Measurements from ENCODE around the gene AUTS2. TPM values are rescaled to one million over a fixed set of nuclear protein-coding genes. Genes with fewer than 3 reads are reported as not detected.

The AUTS2 gene
- total and polyA plus RNA-seq, 2 donors (not counting 1 experiment from before 2014, with no cell fraction given), result 0.60 to 9.1 TPM

- Histone ChIP-seq H3K9ac (ENCODE audit: insufficient read depth, low read length) (no peak overlapping the region), H2AFZ (ENCODE audit: low read length) (no peak overlapping the region), H3K36me3 (ENCODE audit: control insufficient read depth, insufficient read depth, low read length) (peaks cover 4% of the 10 kb centered on the region), H4K20me1 (ENCODE audit: control insufficient read depth, extremely low read depth, insufficient read depth, low read length) (no peaks in the 10 kb centered on the region), H3K9me3 (ENCODE audit: control insufficient read depth, insufficient read depth, low read depth, low read length) (no peaks in the 10 kb centered on the region), H3K4me1 (ENCODE audit: control insufficient read depth, extremely low read depth, insufficient read depth, low read length) (no peaks in the 10 kb centered on the region), H3K27ac (ENCODE audit: insufficient read depth, low read length) (no peak overlapping the region), H3K4me2 (ENCODE audit: extremely low read depth, insufficient read depth, low read length) (no peak overlapping the region), H3K4me3 (replicated peaks in 1 of 4; ENCODE audit: control extremely low read depth in 1 of 4, insufficient read depth in 1 of 4, low read depth in 3 of 4, low read length in 4 of 4) (no peak overlapping the region), H3K79me2 (ENCODE audit: control insufficient read depth, insufficient read depth, low read length) (no peaks in the 10 kb centered on the region), H3K27me3 (ENCODE audit: control insufficient read depth, insufficient read depth, low read length) (no peaks in the 10 kb centered on the region)
- no peak for DNase-seq (ENCODE audit: low read depth in 2 of 2)
- TF ChIP-seq EZH2 (IDR thresholded peaks at IDR 0.05; ENCODE audit: low read length, missing control alignments), result no peak
- TF ChIP-seq CTCF (conservative IDR thresholded peaks at IDR 0.05 in 1 of 2, IDR thresholded peaks at IDR 0.05 in 1 of 2; ENCODE audit: low read depth in 1 of 2, low read length in 2 of 2), result no peak
Measured at GRCh38 chr7:70766109-70766508, 1167.8 kb downstream of the AUTS2 start.

- Histone ChIP-seq H4K20me1 (ENCODE audit: control insufficient read depth, extremely low read depth, insufficient read depth, low read length) (no peaks in the 10 kb centered on the region), H3K9ac (ENCODE audit: insufficient read depth, low read length) (no peak overlapping the region), H3K4me3 (replicated peaks in 1 of 4; ENCODE audit: control extremely low read depth in 1 of 4, insufficient read depth in 1 of 4, low read depth in 3 of 4, low read length in 4 of 4) (no peak overlapping the region), H3K4me2 (ENCODE audit: extremely low read depth, insufficient read depth, low read length) (no peak overlapping the region), H2AFZ (ENCODE audit: low read length) (no peak overlapping the region), H3K4me1 (ENCODE audit: control insufficient read depth, extremely low read depth, insufficient read depth, low read length) (no peaks in the 10 kb centered on the region), H3K9me3 (ENCODE audit: control insufficient read depth, insufficient read depth, low read depth, low read length) (no peaks in the 10 kb centered on the region), H3K79me2 (ENCODE audit: control insufficient read depth, insufficient read depth, low read length) (no peaks in the 10 kb centered on the region), H3K27me3 (ENCODE audit: control insufficient read depth, insufficient read depth, low read length) (no peaks in the 10 kb centered on the region), H3K36me3 (ENCODE audit: control insufficient read depth, insufficient read depth, low read length) (peaks cover 7% of the 10 kb centered on the region), H3K27ac (ENCODE audit: insufficient read depth, low read length) (no peak overlapping the region)
- no peak for TF ChIP-seq EZH2 (IDR thresholded peaks at IDR 0.05; ENCODE audit: low read length, missing control alignments)
- no peak for TF ChIP-seq CTCF (conservative IDR thresholded peaks at IDR 0.05 in 1 of 2, IDR thresholded peaks at IDR 0.05 in 1 of 2; ENCODE audit: low read depth in 1 of 2, low read length in 2 of 2)
- DNase-seq (ENCODE audit: low read depth in 2 of 2), result no peak
Measured at GRCh38 chr7:70766694-70767093, 1168.4 kb downstream of the AUTS2 start.

- no peak for DNase-seq (ENCODE audit: low read depth in 2 of 2)
- Histone ChIP-seq H3K79me2 (ENCODE audit: control insufficient read depth, insufficient read depth, low read length) (no peaks in the 10 kb centered on the region), H3K9me3 (ENCODE audit: control insufficient read depth, insufficient read depth, low read depth, low read length) (no peaks in the 10 kb centered on the region), H3K4me3 (replicated peaks in 1 of 4; ENCODE audit: control extremely low read depth in 1 of 4, insufficient read depth in 1 of 4, low read depth in 3 of 4, low read length in 4 of 4) (no peak overlapping the region), H3K27ac (ENCODE audit: insufficient read depth, low read length) (no peak overlapping the region), H3K27me3 (ENCODE audit: control insufficient read depth, insufficient read depth, low read length) (no peaks in the 10 kb centered on the region), H3K9ac (ENCODE audit: insufficient read depth, low read length) (no peak overlapping the region), H4K20me1 (ENCODE audit: control insufficient read depth, extremely low read depth, insufficient read depth, low read length) (no peaks in the 10 kb centered on the region), H3K4me2 (ENCODE audit: extremely low read depth, insufficient read depth, low read length) (no peak overlapping the region), H3K4me1 (ENCODE audit: control insufficient read depth, extremely low read depth, insufficient read depth, low read length) (no peaks in the 10 kb centered on the region), H3K36me3 (ENCODE audit: control insufficient read depth, insufficient read depth, low read length) (peaks cover 7% of the 10 kb centered on the region), H2AFZ (ENCODE audit: low read length) (no peak overlapping the region)
- no peak for TF ChIP-seq EZH2 (IDR thresholded peaks at IDR 0.05; ENCODE audit: low read length, missing control alignments)
- no peak for TF ChIP-seq CTCF (conservative IDR thresholded peaks at IDR 0.05 in 1 of 2, IDR thresholded peaks at IDR 0.05 in 1 of 2; ENCODE audit: low read depth in 1 of 2, low read length in 2 of 2)
Measured at GRCh38 chr7:70770154-70770553, 1171.9 kb downstream of the AUTS2 start.
